ENCODE measurements around the gene ARHGEF19.

- TF ChIP-seq POLR2AphosphoS5 (IDR thresholded peaks at IDR 0.05) (no peak), EP300 (IDR thresholded peaks at IDR 0.05; ENCODE audit: low read depth) (no peak)
Measured at GRCh38 chr1:16226490-16227179, 14.2 kb upstream of the ARHGEF19 start.

Data from transverse colon (tissue), 3 donors.